ENCODE results near the gene AP3B1. TPM values are rescaled to one million over a fixed set of nuclear protein-coding genes. Genes with fewer than 3 reads are reported as not detected.

The AP3B1 gene
- total RNA-seq, 1 donor = 77.4 TPM

DNA sequence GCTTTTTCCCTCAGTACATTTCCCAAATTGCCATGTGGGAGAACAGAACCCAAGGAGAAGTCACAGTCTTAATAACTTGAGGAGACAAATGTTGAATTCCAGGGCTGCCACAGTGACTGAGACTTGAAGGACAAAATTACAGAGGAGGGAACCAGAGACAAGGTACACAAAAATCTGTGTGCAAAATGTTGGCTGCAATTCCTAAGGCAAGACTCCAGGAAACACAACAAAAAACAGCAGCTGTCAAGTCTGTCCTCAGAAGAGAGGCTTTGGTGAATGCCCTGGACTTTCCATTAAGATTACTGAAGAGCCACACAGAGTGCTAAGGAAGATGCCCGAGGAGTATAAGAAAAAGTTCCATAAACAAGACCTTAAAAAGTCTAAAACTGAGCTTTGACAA is 21.1 kb downstream of the AP3B1 start:
- H3K4me3 ChIP-seq (ENCODE audit: insufficient read depth, low read length) = no peak overlapping the region
- H2AFZ ChIP-seq (ENCODE audit: low read length) = no peak overlapping the region
- peaks cover 23% of the 10 kb centered on the region for H4K20me1 ChIP-seq (ENCODE audit: insufficient read depth, low read length)
- H3K36me3 ChIP-seq (ENCODE audit: insufficient read depth, low read length) = peaks cover 8% of the 10 kb centered on the region
- TF ChIP-seq, protein P1, sequence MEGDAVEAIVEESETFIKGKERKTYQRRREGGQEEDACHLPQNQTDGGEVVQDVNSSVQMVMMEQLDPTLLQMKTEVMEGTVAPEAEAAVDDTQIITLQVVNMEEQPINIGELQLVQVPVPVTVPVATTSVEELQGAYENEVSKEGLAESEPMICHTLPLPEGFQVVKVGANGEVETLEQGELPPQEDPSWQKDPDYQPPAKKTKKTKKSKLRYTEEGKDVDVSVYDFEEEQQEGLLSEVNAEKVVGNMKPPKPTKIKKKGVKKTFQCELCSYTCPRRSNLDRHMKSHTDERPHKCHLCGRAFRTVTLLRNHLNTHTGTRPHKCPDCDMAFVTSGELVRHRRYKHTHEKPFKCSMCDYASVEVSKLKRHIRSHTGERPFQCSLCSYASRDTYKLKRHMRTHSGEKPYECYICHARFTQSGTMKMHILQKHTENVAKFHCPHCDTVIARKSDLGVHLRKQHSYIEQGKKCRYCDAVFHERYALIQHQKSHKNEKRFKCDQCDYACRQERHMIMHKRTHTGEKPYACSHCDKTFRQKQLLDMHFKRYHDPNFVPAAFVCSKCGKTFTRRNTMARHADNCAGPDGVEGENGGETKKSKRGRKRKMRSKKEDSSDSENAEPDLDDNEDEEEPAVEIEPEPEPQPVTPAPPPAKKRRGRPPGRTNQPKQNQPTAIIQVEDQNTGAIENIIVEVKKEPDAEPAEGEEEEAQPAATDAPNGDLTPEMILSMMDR (IDR thresholded peaks at IDR 0.05; ENCODE audit: extremely low read depth, low read depth, low read length) = no peak
- H3K4me1 ChIP-seq (ENCODE audit: insufficient read depth, low read length) = no peaks in the 10 kb centered on the region
- H3K27me3 ChIP-seq (ENCODE audit: insufficient read depth, low read length) = no peaks in the 10 kb centered on the region
- H3K79me2 ChIP-seq (ENCODE audit: insufficient read depth, low read length) = peaks cover 85% of the 10 kb centered on the region
- no peak overlapping the region for H3K27ac ChIP-seq (ENCODE audit: low read depth, low read length)
- no peak for DNase-seq (ENCODE audit: insufficient read length, low spot score, missing footprints)
- H3K4me2 ChIP-seq (ENCODE audit: insufficient read depth, low read length) = no peak overlapping the region
- no peaks in the 10 kb centered on the region for H3K9me3 ChIP-seq (ENCODE audit: low read depth, low read length)

GRCh38 chr5:78271766-78272165 is 22.7 kb downstream of the AP3B1 start:
- TF ChIP-seq, protein P1 (IDR thresholded peaks at IDR 0.05; ENCODE audit: extremely low read depth, low read depth, low read length) = no peak
- Histone ChIP-seq H3K4me2 (ENCODE audit: insufficient read depth, low read length) (no peak overlapping the region), H4K20me1 (ENCODE audit: insufficient read depth, low read length) (peaks cover 20% of the 10 kb centered on the region), H3K4me3 (ENCODE audit: insufficient read depth, low read length) (no peak overlapping the region), H3K9me3 (ENCODE audit: low read depth, low read length) (no peaks in the 10 kb centered on the region), H3K27me3 (ENCODE audit: insufficient read depth, low read length) (no peaks in the 10 kb centered on the region), H3K36me3 (ENCODE audit: insufficient read depth, low read length) (peaks cover 10% of the 10 kb centered on the region), H2AFZ (ENCODE audit: low read length) (no peak overlapping the region), H3K4me1 (ENCODE audit: insufficient read depth, low read length) (no peaks in the 10 kb centered on the region), H3K27ac (ENCODE audit: low read depth, low read length) (no peak overlapping the region), H3K79me2 (ENCODE audit: insufficient read depth, low read length) (peaks cover 78% of the 10 kb centered on the region)
- DNase-seq (ENCODE audit: insufficient read length, low spot score, missing footprints) = no peak

GRCh38 chr5:78269088-78269703 is 25.3 kb downstream of the AP3B1 start:
- DNase-seq (ENCODE audit: insufficient read length, low spot score, missing footprints) = no peak
- H3K79me2 ChIP-seq (ENCODE audit: insufficient read depth, low read length) = peaks cover 55% of the 10 kb centered on the region
- no peaks in the 10 kb centered on the region for H3K27me3 ChIP-seq (ENCODE audit: insufficient read depth, low read length)
- no peaks in the 10 kb centered on the region for H3K9me3 ChIP-seq (ENCODE audit: low read depth, low read length)
- H4K20me1 ChIP-seq (ENCODE audit: insufficient read depth, low read length) = peaks cover 14% of the 10 kb centered on the region
- H3K36me3 ChIP-seq (ENCODE audit: insufficient read depth, low read length) = peaks cover 24% of the 10 kb centered on the region
- no peak overlapping the region for H3K4me2 ChIP-seq (ENCODE audit: insufficient read depth, low read length)
- TF ChIP-seq, protein P1 (IDR thresholded peaks at IDR 0.05; ENCODE audit: extremely low read depth, low read depth, low read length) = peak; percentile 52
- no peak overlapping the region for H2AFZ ChIP-seq (ENCODE audit: low read length)
- no peak overlapping the region for H3K27ac ChIP-seq (ENCODE audit: low read depth, low read length)
- H3K4me1 ChIP-seq (ENCODE audit: insufficient read depth, low read length) = no peaks in the 10 kb centered on the region
- H3K4me3 ChIP-seq (ENCODE audit: insufficient read depth, low read length) = no peak overlapping the region

DNA sequence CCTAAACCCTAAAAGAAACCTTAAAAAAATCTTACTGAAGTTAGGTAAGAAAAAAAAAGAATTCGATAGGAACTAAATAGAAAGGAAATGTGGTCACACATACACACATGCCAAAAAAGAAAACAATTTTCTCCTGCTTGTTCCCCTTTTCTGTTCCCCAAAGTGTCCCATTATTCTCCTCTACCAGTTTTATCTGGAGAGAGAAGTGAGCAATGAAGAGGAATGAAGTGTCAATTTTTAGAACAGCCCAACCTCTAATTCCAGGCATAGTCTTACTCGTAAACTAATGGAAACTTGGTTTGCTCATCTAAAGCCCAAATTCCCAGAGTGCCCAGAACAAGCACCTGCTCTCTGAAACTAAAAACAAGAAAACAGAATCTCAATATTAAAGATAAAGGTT is 26.1 kb downstream of the AP3B1 start:
- TF ChIP-seq, protein P1 (IDR thresholded peaks at IDR 0.05; ENCODE audit: extremely low read depth, low read depth, low read length) = no peak
- Histone ChIP-seq H3K36me3 (ENCODE audit: insufficient read depth, low read length) (peaks cover 27% of the 10 kb centered on the region), H3K27ac (ENCODE audit: low read depth, low read length) (no peak overlapping the region), H3K9me3 (ENCODE audit: low read depth, low read length) (no peaks in the 10 kb centered on the region), H3K27me3 (ENCODE audit: insufficient read depth, low read length) (no peaks in the 10 kb centered on the region), H3K4me3 (ENCODE audit: insufficient read depth, low read length) (no peak overlapping the region), H2AFZ (ENCODE audit: low read length) (no peak overlapping the region), H3K79me2 (ENCODE audit: insufficient read depth, low read length) (peaks cover 48% of the 10 kb centered on the region), H4K20me1 (ENCODE audit: insufficient read depth, low read length) (peaks cover 14% of the 10 kb centered on the region), H3K4me2 (ENCODE audit: insufficient read depth, low read length) (no peak overlapping the region), H3K4me1 (ENCODE audit: insufficient read depth, low read length) (no peaks in the 10 kb centered on the region)
- DNase-seq (ENCODE audit: insufficient read length, low spot score, missing footprints) = no peak

Measured in osteoblast (primary cell).